GM12874 (cell line): ENCODE data around the gene PITPNC1.

ENCODE experiments used
- CTCF ChIP-seq: IDR thresholded peaks from 2 replicates; pipeline ENCODE4 v1.5.1; 2011; ENCODE audit warnings: low read depth, mild to moderate bottlenecking, control low read depth, low read length, moderate library complexity; ENCODE audit not compliant: insufficient read depth

PITPNC1 gene

DNA sequence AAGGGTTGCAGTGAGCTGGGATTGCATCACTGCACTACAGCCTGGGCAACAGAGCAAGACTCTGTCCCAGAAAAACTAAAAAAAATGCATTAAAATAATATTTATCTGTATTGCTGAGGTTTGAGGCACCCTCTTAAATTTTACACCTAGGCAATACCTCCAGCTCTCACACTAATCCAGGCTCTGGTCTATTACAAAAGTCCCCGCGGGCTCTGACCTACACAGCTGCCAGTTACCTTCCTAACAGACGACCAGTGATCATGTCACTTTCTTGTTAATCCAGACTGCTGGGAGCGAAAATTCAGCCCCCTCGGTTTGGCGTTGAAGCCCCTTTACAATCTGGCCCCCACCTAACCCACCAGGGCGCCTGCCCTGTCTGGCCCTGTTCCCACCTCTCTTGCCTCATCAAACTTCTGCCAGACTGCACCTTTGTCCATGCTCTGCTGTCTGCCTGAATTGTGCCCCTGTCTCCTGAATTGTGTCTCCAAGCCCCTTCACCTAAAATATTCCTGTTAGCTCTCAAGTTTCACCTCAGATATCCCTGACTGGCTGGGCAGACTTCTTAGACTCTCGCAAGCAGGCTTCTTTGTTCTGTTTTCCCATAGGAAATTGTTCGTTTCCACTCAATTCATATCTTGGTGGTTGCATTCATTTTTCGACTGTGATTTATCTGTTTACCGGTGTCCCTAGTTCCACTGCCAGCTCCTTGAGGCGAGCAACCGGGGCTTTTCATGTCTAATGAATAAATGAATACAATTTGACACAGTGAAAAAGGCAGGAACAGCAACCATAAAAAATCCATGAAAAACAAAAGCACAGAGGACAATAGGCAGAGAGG, 65.9 kb downstream of the PITPNC1 start:
- TF ChIP-seq CTCF = no peak

GRCh38 chr17:67443931-67444595, 67.0 kb downstream of the PITPNC1 start:
- TF ChIP-seq CTCF = no peak

GRCh38 chr17:67448449-67448848, 71.4 kb downstream of the PITPNC1 start:
- TF ChIP-seq CTCF = no peak

- no peak for TF ChIP-seq CTCF
Observed at GRCh38 chr17:67449065-67449464, 72.0 kb downstream of the PITPNC1 start.

- no peak for TF ChIP-seq CTCF
Observed at GRCh38 chr17:67449845-67450755, 73.0 kb downstream of the PITPNC1 start.

DNA sequence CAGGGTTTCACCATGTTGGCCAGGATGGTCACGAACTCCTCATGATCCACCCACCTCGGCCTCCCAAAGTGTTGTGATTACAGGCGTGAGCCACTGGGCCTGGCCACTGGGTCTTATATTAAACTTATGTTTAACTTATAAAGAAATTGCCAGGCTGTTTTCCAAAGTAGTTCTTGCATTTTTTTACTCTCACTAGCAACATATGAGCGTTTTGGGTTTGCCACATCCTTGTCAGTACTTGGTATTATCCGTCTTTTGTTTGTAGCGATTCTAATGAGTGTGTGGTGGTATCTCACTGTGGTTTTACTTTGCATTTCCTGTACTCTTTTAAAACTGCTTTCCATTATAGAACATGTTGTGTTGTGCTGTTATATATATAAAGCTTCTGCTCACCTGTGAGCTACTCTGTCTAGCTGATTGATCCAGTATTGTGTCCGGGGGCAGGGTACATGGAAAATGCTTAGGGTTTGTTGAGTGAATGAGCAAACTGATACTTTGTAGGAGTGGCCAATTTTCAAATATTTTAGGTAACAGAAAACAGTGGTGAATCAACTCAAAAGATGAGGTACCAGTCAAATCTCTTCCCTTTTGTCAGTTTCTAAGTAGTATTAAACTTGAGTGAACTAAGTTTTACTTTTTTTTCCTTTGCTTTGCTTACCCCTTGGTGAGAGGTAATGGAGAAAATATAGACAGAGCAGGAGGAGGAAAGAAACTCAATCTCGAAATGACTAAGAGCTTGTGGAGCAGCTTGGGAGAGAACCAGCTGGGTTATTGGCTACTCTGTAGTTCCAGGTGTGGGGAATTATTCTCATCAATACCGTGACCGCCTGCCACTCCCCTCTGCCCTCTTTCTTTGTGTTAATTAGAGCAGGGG, 75.8 kb downstream of the PITPNC1 start:
- no peak for TF ChIP-seq CTCF
